Keratinocyte (primary cell): ENCODE measurements around the gene TEX51. TPM values are rescaled to one million over a fixed set of nuclear protein-coding genes. Genes with fewer than 3 reads are reported as not detected.

Experiments
- DNase-seq: peaks from one replicate; pipeline ENCODE4 v3.0.0-alpha.2; 2011; ENCODE audit warnings: low read depth, missing footprints, low spot score
- FAIRE-seq: peaks from 2 replicates; lab custom pipeline; 2011; peaks lifted over from hg19 to GRCh38; lab: Jason Lieb, UNC
- H2AFZ ChIP-seq: 2 replicates; pipeline ENCODE4 v1.6.0; 2012; ENCODE audit warnings: low read length, control low read depth, inconsistent platforms; ENCODE audit not compliant: control insufficient read depth
- H3K27ac ChIP-seq: 2 replicates; pipeline ENCODE4 v1.5.1; 2011; ENCODE audit warnings: low read length; ENCODE audit not compliant: control insufficient read depth, insufficient read depth
- H3K27me3 ChIP-seq: 3 replicates; pipeline ENCODE4 v1.6.0; 2011; ENCODE audit warnings: low read length; ENCODE audit not compliant: control insufficient read depth, insufficient read depth; ENCODE audit errors: extremely low read depth
- H3K36me3 ChIP-seq, 2 experiments: 2 replicates in 1 of 2; 3 replicates in 1 of 2; pipeline ENCODE4 v1.5.1; 2011; ENCODE audit warnings: low read length in 2 of 2, mild to moderate bottlenecking in 1 of 2; ENCODE audit not compliant: control insufficient read depth in 2 of 2, insufficient read depth in 2 of 2; ENCODE audit errors: extremely low read depth in 1 of 2
- H3K4me1 ChIP-seq: 3 replicates; pipeline ENCODE4 v1.5.1; 2011; ENCODE audit warnings: low read length; ENCODE audit not compliant: control insufficient read depth, insufficient read depth; ENCODE audit errors: extremely low read depth
- H3K4me2 ChIP-seq: 3 replicates; pipeline ENCODE4 v1.6.0; 2011; ENCODE audit warnings: low read depth, low read length; ENCODE audit not compliant: control insufficient read depth, insufficient read depth; ENCODE audit errors: extremely low read depth
- H3K4me3 ChIP-seq, 3 experiments: fragments of 200-600 bp in 1 of 3; sonication (generic) in 1 of 3; 2 replicates in 2 of 3; 3 replicates in 1 of 3; pipeline ENCODE4 v1.5.1; 2011 to 2016; ENCODE audit warnings: low read length in 3 of 3, mild to moderate bottlenecking in 3 of 3, control low read depth in 2 of 3, inconsistent platforms in 1 of 3, low read depth in 1 of 3, mixed read lengths in 1 of 3, mixed run types in 1 of 3, moderate library complexity in 1 of 3; ENCODE audit not compliant: control insufficient read depth in 2 of 3, insufficient read depth in 2 of 3; ENCODE audit errors: extremely low read depth in 1 of 3
- H3K79me2 ChIP-seq: 2 replicates; pipeline ENCODE4 v1.6.0; 2012; ENCODE audit warnings: low read length; ENCODE audit not compliant: control insufficient read depth, insufficient read depth
- H3K9ac ChIP-seq: 3 replicates; pipeline ENCODE4 v1.6.0; 2011; ENCODE audit warnings: low read length; ENCODE audit not compliant: control insufficient read depth, insufficient read depth; ENCODE audit errors: extremely low read depth
- H3K9me1 ChIP-seq: 3 replicates; pipeline ENCODE4 v1.6.0; 2011; ENCODE audit warnings: low read length; ENCODE audit not compliant: control insufficient read depth, insufficient read depth; ENCODE audit errors: extremely low read depth
- H3K9me3 ChIP-seq: 2 replicates; pipeline ENCODE4 v1.5.1; 2012; ENCODE audit warnings: low read depth, low read length; ENCODE audit not compliant: control insufficient read depth
- H4K20me1 ChIP-seq: 3 replicates; pipeline ENCODE4 v1.6.0; 2011; ENCODE audit warnings: low read length; ENCODE audit not compliant: control insufficient read depth, insufficient read depth; ENCODE audit errors: extremely low read depth
- CTCF ChIP-seq, 3 experiments: IDR thresholded peaks in 1 of 3; conservative IDR thresholded peaks in 1 of 3; optimal IDR thresholded peaks in 1 of 3; 2 replicates in 2 of 3; 3 replicates in 1 of 3; pipeline versions ENCODE3 to v1.5.1; 2011; ENCODE audit warnings: low read length in 3 of 3, mild to moderate bottlenecking in 3 of 3, moderate library complexity in 2 of 3, control low read depth in 1 of 3, inconsistent platforms in 1 of 3; ENCODE audit not compliant: insufficient read depth in 2 of 3; ENCODE audit errors: extremely low read depth in 1 of 3
- EZH2 ChIP-seq: IDR thresholded peaks from one replicate; pipeline ENCODE4 v1.6.1; 2012; ENCODE audit warnings: inconsistent platforms, mild to moderate bottlenecking, low read length, moderate library complexity
- dilution Hi-C: fragments of 300-500 bp; cut with MboI; formaldehyde crosslinking; loops from one replicate; pipeline ENCODE4 v1.7.0; 2020; ENCODE audit warnings: low sequenced_read_pairs; ENCODE audit not compliant: extremely low pct_ligation_motif_present
- polyA plus RNA-seq, 5 experiments: library from polyadenylated mRNA; depleted of rRNA in 3 of 5; stranded (reverse) in 3 of 5; stranded (forward) in 1 of 5; unstranded in 1 of 5; fragments of >200 nt; gene quantifications; 1 replicate in 1 of 5; 2 replicates in 3 of 5; 3 replicates in 1 of 5; pipeline versions ENCODE4 v1.2.1 to v1.2.3, GENCODE V29; 2011 to 2012; ENCODE audit warnings: missing spikeins in 2 of 5, low read depth in 1 of 5, low replicate concordance in 1 of 5

The TEX51 gene
- polyA plus RNA-seq, 1 donor (not counting 4 experiments of a cell fraction or from before 2014, with no cell fraction given), result not detected

GRCh38 chr2:126906781-126907180 lies 8.1 kb downstream of the TEX51 start:
- dilution Hi-C loops, result no loop called here
- H3K4me1 ChIP-seq, result no peaks in the 10 kb centered on the region
- no peak overlapping the region for H3K4me2 ChIP-seq
- TF ChIP-seq CTCF (optimal IDR thresholded peaks at IDR 0.05 in 1 of 3, IDR thresholded peaks at IDR 0.05 in 1 of 3, conservative IDR thresholded peaks at IDR 0.05 in 1 of 3; ENCODE audit: extremely low read depth in 1 of 3, insufficient read depth in 2 of 3, low read length in 3 of 3) (no peak), EZH2 (no peak)
- no peaks in the 10 kb centered on the region for H3K79me2 ChIP-seq
- DNase-seq (no peak), FAIRE-seq (no peak)
- H3K36me3 ChIP-seq, result no peaks in the 10 kb centered on the region
- H2AFZ ChIP-seq, result no peak overlapping the region
- peaks cover 5% of the 10 kb centered on the region for H3K9me3 ChIP-seq
- no peak overlapping the region for H3K27ac ChIP-seq
- H3K9ac ChIP-seq, result no peak overlapping the region
- no peaks in the 10 kb centered on the region for H4K20me1 ChIP-seq
- no peaks in the 10 kb centered on the region for H3K9me1 ChIP-seq
- no peaks in the 10 kb centered on the region for H3K27me3 ChIP-seq
- H3K4me3 ChIP-seq, result no peak overlapping the region

GRCh38 chr2:126907671-126908070 lies 9.0 kb downstream of the TEX51 start:
- no peak overlapping the region for H2AFZ ChIP-seq
- H3K9me1 ChIP-seq, result no peaks in the 10 kb centered on the region
- no peak overlapping the region for H3K4me3 ChIP-seq
- no peaks in the 10 kb centered on the region for H4K20me1 ChIP-seq
- H3K27ac ChIP-seq, result no peak overlapping the region
- no peaks in the 10 kb centered on the region for H3K4me1 ChIP-seq
- H3K9me3 ChIP-seq, result peaks cover under 1% of the 10 kb centered on the region
- no peak overlapping the region for H3K9ac ChIP-seq
- no peak for TF ChIP-seq CTCF (optimal IDR thresholded peaks at IDR 0.05 in 1 of 3, IDR thresholded peaks at IDR 0.05 in 1 of 3, conservative IDR thresholded peaks at IDR 0.05 in 1 of 3; ENCODE audit: extremely low read depth in 1 of 3, insufficient read depth in 2 of 3, low read length in 3 of 3)
- TF ChIP-seq EZH2, result no peak
- no peaks in the 10 kb centered on the region for H3K79me2 ChIP-seq
- FAIRE-seq, result no peak
- H3K27me3 ChIP-seq, result no peaks in the 10 kb centered on the region
- no peaks in the 10 kb centered on the region for H3K36me3 ChIP-seq
- no peak overlapping the region for H3K4me2 ChIP-seq
- DNase-seq, result no peak
- dilution Hi-C loops, result no loop called here
